ENCODE measurements around the gene GLRB.
"Not testable (repeated sequence)": the region's sequence is repeated elsewhere in the genome, so short reads cannot be mapped to it uniquely, and the experiment has no call there.

Gene GLRB

DNA sequence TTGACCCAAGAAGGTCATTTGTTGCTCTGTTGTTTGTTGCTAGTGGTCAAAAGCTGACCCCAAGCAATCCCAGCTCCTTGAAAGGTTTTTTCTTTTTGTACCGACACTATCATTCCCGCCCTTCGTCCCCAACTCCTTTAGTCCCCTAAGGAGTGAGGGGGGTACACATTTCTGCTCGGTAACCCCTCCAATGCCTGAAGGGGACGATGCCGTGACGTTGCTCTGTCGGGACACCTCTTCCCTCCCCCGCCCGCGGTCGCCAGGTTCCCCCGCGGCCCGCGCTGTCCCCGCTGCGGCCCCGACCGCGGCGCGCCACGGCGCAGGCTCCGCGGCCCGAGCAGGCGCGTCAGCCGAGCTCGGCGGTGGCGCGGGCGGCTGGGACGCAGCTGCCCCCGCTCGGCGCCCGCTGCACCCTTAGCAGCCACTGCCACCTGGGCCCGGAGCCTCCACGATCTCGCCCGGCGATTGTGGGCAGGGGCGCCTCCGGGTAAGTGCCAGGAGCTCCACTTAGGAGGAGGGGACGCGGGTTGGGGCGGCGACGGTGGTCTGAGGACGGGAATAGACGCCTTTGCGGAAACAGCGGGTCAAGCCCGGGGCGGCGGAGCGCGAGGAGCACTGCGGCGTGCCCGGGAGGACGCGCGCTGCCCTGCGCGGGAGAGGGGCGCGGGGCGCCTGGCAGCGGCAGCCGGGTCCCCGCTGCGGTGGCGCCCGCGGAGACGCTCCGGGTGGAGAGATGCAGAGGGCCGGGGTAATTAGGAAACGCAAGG, at the start of gene GLRB:
TSS of gene GLRB (plus strand) at position 340 of the 767 bp plus-strand sequence. CDS start 1,875 bp downstream, outside the sequence.
- no peak for DNase-seq (ENCODE audit: low spot score)

DNA sequence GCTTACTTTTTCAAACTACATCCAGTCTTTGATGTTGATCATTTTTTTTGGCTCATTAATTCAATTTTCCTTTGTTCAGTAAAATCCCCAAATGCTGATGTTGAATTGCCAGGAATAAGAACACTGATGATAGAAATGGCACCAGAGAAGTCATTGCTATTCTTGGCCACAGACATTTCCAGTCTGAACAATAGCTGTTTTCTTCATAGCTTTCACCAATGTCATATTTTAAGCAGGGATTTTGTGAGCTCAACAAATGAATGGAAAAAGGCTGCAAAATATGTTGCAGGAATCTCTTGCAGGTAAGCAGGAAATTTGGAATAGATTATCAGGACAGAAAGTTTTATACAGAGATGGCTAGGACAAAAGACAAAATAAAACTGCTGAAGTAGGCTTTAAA, 40.5 kb upstream of the GLRB start:
- no peak for DNase-seq (ENCODE audit: low spot score)

- DNase-seq (ENCODE audit: low spot score), result no peak
These were observed 35.5 kb upstream of the GLRB start for GRCh38 chr4:157040405-157040804.

GRCh38 chr4:157043131-157043530, 32.8 kb upstream of the GLRB start:
- no peak for DNase-seq (ENCODE audit: low spot score)

GRCh38 chr4:157045507-157046127, 30.3 kb upstream of the GLRB start:
- peak; percentile 60 for DNase-seq (ENCODE audit: low spot score)

- DNase-seq (ENCODE audit: low spot score), result no peak
These were observed 27.7 kb upstream of the GLRB start for GRCh38 chr4:157048248-157048647.

DNA sequence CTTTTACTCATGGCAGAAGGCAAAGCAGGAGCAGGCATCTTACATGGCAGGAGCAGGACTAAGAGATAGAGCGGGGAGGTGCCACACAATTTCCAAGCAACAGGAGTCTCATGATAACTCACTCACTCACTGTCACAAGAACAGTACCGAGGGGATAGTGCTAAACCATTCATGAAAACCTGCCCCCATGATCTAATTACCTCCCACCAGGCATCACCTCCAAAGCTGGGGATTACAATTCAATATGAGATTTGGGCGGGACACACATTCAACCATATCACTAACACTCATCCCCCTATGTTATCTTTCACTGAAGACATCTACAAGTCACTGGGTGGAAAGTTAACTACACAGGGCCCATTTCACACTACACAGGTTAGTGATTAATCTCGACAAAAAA, 25.4 kb upstream of the GLRB start:
- DNase-seq (ENCODE audit: low spot score), result no peak

- DNase-seq (ENCODE audit: low spot score), result no peak
These were observed 23.4 kb upstream of the GLRB start for GRCh38 chr4:157052429-157053040.

DNA sequence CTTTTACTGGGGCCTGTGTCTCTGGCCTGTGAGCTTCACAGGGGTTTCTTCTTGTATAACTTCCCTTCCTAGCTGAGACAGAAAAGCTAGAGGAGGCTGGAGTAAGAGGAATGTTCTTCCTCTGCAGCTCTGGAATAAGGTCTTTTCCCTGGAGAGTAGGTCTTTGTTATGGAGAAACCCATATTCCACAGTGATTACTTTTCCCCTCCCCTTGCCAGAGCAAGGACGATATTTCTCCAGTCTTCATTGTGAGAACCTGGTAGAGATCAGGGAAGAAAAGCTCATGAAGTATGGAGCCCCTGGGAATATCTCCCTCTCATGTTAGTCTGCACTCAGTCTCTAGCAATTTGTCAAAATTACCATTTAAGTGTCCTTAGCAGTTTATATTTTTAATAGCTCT, 18.7 kb upstream of the GLRB start:
- DNase-seq (ENCODE audit: low spot score), result no peak

DNA sequence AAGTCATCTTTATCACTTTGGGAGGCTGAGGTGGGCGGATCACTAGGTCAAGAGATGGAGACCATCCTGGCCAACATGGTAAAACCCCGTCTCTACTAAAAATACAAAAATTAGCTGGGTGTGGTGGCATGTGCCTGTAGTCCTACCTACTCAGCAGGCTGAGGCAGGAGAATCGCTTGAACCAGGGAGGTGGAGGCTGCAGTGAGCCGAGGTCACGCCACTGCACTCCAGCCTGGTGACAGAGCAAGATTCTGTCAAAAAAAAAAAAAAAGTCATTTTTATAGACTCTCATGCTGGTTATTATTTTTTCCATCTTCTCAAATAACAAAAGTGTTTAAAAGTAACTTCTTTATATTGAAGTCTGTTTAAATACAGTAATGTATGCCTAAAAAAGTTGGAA, 17.1 kb upstream of the GLRB start:
- not testable (repeated sequence) for DNase-seq (ENCODE audit: low spot score)

DNA sequence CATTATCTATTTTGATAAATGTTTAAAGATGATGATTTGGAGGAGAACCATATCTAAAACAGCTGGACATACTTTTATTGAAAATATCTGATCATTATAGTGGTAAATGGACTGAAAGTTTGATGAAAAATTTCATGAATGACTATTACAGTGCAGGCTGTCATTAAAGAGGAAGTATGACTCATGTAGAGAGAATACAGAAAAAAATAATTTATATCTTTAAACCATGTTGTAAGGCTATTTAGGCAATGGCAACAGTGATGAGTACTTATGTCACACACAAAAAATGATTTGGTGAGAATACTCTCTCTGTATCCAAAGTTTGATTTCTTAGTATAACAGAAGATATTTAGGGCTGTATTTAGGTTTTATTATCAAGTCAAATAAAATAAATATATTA, 3.9 kb upstream of the GLRB start:
- peak; percentile 42 for DNase-seq (ENCODE audit: low spot score)

- no peak for DNase-seq (ENCODE audit: low spot score)
These were observed 549 bp upstream of the GLRB start for GRCh38 chr4:157075401-157075800.

DNA sequence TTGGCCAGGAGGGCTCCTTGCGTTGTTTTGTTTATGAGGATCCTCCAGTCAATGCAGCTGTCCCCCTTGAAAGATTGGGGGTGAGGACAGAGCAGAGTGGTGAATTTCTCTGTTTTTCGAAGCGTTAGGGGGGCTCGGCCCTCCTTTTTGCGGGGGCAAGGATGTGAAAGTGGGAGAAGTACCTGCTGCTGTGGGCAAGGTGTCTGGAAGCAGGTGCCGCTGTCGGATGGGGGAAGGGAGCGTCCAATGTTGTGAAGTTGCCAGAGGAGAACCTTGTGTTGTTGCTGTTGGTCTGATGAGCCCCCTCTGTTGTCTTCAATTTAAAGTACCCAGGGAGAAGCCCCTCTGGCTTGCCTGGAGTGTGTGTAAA, 613 bp downstream of the GLRB start:
- DNase-seq (ENCODE audit: low spot score), result no peak

GRCh38 chr4:157079441-157079840, 3.5 kb downstream of the GLRB start:
- DNase-seq (ENCODE audit: low spot score), result no peak

DNA sequence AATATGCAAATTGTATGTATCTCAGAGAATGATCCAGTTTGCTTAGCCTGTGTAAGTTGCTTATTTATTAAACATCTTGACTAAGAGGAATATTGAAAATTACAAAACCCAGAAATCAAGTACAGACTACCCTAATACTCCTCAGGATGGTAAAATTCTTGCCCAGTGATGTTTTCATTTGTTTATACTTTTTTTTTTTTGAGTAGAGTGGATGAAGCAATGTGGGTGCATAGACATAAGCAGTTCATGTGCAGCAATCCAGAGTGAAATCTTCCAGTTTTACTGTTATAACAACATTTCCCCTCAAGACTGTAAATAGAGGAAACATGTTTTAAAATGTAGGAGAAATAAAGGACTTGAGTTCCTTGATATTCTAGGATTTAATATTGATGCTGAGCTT, 4.7 kb downstream of the GLRB start:
- no peak for DNase-seq (ENCODE audit: low spot score)

- no peak for DNase-seq (ENCODE audit: low spot score)
These were observed 19.8 kb downstream of the GLRB start for GRCh38 chr4:157095716-157096115.

- DNase-seq (ENCODE audit: low spot score), result no peak
These were observed 20.5 kb downstream of the GLRB start for GRCh38 chr4:157096439-157096838.

- no peak for DNase-seq (ENCODE audit: low spot score)
These were observed 23.6 kb downstream of the GLRB start for GRCh38 chr4:157099506-157099905.

DNA sequence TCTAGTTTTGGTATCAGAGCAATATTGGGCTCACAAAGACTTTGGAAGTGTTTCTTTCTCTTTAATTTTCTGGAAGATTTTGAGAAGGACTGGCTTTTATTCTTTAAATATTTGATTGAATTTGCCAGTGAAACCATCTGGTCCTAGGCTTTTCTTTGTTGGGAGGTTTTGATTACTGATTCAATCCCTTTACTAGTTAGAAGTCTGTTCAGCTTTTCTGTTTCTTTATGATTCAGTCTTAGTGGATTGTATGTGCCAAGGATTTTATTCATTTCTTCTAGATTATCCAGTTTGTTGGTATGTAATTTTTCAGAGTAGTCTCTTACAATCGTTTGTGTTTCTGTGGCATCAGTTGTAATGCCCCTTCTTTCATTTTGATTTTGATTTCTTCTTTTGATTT, 28.6 kb downstream of the GLRB start:
- no peak for DNase-seq (ENCODE audit: low spot score)

DNA sequence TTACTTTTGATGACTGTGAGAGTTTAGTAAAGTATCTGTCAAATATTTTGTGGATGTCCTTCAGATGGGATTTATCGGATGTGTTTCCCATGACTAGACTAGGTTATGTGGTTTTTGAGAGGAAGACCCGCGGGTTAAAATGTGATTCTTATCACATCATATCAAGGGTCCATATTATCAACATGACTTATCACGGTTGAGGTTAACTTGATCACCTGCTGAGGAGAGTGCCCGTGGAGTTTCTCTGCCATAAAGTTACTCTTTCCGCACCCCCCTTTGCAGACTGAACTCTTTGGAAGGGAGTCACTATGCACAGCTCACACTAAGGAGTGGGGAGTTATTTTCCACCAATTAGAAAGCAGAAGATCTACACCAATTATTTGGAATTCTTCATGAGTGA, 38.7 kb downstream of the GLRB start:
- no peak for DNase-seq (ENCODE audit: low spot score)

GRCh38 chr4:157115613-157116335, 39.8 kb downstream of the GLRB start:
- peak; percentile 16 for DNase-seq (ENCODE audit: low spot score)

GRCh38 chr4:157121401-157121800, 45.5 kb downstream of the GLRB start:
- DNase-seq (ENCODE audit: low spot score), result no peak

DNA sequence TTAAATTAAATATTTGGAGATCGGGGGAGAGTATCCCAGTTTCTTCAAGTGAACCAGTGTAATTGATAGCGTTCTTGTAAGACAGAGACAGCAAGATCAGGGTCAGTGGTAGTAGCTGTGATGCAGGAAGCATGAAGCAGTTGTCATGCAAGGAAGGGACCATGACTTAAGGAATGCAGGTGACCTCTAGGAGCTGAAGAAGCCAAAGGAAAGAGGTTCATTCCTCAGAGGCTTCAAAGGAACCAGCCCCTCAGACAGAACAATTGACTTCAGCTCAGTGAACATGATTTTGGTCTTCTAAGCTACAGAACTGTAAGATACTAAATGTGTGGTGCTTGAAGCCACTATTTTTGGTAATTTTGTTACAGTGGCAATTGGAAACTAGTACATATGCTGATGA, 51.6 kb downstream of the GLRB start:
- no peak for DNase-seq (ENCODE audit: low spot score)
